Stimulated activated CD4-positive, alpha-beta T cell treated with anti-CD3 and anti-CD28 coated beads, Interleukin-12 subunit alpha, Interleukin-12 subunit beta, amount 100 ng/mL, for 48 hours (primary cell): ENCODE results near the gene TDRD1.

Experiments
- DNase-seq, 3 donors: peaks; one replicate each; pipeline ENCODE4 v3.0.0-alpha.2; 2020; ENCODE audit warnings: low read depth in 2 of 3, low spot score in 1 of 3

TDRD1 gene

DNA sequence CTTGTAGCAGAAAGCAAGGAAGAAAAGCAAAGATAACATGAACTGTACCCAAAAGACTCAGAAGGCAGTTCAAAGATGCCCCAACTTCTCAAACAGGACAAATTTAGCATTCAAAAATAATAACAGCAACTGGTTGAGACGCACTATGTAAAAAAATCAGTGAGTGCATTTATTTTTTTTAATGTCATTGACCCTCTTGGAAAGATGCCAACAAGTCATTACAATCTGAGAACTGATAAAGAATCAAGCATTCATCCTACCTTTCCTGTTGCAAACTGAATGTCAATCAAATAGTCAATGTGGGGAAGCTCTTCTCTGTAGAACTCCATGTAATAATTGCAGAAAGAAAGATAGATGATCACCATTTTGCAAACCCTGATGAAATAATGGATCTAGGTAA, 3.5 kb upstream of the TDRD1 start:
- no peak for DNase-seq

- no peak for DNase-seq
Measured at GRCh38 chr10:114176511-114176910, 2.6 kb upstream of the TDRD1 start.

DNA sequence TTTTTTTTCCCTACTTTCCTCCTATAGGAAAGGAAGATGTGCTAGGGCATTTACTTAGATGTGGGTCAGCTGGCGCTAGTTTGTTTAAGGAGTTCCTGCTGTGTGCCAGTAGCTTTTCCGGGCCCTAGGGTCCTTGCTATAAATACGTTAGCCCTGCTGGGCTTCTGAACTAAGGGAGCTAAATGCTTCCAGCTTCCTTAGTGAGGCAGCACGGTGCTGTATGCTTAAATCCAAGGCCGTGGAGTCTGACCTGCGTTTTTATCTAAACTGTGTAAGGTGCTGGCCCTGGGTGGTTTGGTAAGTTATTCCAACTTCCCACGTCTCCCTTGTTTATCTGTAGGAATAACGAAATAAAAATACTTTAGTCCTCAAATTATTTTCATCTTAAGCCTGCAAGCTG, 594 bp downstream of the TDRD1 start:
- no peak for DNase-seq

DNA sequence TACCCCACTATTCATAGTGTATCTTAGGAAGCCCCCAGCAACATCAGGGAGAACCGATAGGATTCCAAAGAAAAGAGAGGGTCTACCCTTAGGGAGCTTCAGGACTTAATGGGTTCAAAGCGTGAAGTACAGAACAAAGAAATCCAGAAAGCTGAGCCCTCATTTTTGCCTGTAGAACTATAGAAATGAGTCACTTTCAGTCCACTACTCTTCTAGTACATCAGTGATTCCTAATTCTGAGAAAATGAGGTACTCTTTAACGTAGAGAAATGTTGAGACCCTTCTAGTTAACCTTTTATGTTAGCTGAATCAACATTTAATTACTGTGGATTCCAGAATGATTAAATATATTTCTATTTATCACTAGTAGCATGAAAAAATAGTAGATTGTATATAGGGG, 1.8 kb downstream of the TDRD1 start:
- DNase-seq, result no peak

- no peak for DNase-seq
Measured at GRCh38 chr10:114181971-114182370, 2.8 kb downstream of the TDRD1 start.

DNA sequence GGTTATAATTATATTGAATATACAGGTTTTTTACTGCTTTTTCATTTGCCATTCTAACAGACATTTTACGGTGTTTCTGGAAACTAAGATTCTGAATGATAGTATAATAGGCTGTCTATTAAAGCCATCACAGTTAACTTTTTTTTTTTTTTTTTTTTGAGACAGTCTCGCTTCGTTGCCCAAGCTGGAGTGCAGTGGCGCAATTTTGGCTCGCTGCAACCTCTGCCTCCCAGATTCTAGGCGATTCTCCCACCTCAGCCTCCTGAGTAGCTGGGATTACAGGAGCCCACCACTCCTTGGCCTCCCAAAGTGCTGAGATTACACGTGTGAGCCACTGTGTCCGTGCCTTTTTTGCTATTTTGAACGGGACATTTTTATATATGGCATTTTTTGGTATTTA, 4.4 kb downstream of the TDRD1 start:
- no peak for DNase-seq

DNA sequence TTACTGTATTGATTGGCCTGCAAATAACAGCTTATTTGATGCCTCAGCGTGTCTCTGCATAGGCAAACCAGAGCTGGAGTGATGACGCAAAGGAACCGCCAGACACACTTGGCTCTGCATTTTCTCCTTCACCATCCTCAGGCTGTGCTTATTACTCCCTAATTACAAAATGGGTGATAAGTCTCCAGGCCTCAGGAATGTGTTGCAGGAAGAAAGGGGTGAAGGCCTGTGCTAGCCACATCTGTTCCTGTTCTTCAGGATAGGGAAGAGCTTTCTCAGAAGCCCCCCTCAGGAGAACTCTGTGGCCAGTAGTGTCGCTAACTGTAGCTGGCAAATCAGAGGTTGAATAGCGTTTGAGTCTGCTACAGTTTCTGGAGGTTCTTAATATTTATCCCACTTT, 5.1 kb downstream of the TDRD1 start:
- no peak for DNase-seq

DNA sequence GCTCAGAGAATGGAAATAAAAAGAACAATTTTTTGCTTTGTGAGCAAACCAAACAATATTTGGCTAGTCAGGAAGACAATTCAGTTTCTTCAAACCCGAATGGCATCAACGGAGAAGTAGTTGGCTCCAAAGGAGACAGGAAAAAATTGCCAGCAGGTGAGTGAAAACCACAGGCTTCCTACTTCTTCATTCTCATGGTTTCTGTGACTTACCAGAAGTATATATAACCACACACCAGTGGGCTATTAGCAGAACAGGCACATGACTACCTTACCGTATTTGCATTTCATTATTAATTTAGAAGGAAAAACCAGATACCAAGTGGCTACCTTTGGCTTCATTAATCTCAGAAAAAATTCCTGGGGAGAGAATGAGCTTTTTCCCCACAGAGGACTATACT, 8.8 kb downstream of the TDRD1 start:
- DNase-seq, result no peak

GRCh38 chr10:114188900-114189299, 9.7 kb downstream of the TDRD1 start:
- no peak for DNase-seq

DNA sequence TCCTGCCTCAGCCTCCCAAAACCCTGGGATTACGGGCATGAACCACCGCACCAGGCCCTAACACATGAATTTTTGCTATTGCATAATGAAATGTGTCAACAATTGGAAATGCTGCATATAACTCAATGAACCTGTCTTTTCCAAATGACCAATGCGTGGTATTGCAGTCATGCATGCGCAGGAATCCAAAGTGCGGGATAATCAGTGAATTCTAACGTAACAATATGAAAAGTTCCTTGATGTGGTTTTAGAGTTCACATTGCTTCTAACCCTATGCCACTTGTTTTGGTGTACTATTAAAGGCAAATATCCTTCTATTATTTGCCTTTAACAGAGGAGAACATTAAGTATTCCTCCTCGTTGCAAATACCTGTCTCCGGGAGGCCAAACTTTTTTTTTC, 10.5 kb downstream of the TDRD1 start:
- no peak for DNase-seq

- no peak for DNase-seq
Measured at GRCh38 chr10:114195079-114195478, 15.9 kb downstream of the TDRD1 start.

DNA sequence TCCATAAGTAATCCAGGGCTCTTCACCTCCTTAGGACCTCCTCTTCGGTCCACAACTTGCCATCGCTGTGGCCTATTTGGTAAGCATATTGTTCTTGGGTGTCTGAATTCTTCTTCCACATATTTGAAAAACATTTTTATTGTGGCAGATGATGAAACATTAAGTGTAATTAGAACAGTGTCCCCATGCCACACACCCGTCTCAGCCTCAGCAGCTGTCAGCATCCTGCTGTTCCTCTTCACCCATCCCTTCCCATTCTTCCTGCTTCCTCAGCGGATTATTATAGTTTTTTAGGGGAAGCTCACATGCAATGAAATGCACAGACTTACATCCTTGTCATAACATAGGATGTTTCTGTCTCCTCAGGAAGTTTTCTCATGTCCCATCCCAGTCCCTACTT, 20.1 kb downstream of the TDRD1 start:
- DNase-seq, result no peak

- DNase-seq, result no peak
Measured at GRCh38 chr10:114202812-114203211, 23.7 kb downstream of the TDRD1 start.

GRCh38 chr10:114206902-114207301, 27.7 kb downstream of the TDRD1 start:
- DNase-seq, result no peak

DNA sequence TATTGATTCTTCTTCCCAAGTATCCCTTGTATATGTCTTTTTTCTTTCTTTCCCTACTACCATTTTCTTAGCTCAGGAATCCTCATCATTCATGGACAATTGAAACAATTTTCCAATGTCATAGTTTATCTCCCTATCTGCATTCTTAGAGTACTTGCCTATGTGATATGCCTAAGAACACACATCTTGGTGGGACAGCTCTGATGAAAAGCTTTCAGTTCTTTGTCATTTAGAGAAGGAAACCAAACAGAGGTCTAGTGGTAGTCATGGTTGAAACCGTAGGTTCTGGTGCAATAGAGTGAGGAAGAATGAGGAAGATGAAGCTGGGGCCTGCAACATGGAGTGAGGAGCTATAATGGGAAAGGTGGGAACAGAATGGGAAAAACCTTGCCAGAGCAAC, 28.2 kb downstream of the TDRD1 start:
- DNase-seq, result no peak

GRCh38 chr10:114208351-114208750, 29.2 kb downstream of the TDRD1 start:
- no peak for DNase-seq

DNA sequence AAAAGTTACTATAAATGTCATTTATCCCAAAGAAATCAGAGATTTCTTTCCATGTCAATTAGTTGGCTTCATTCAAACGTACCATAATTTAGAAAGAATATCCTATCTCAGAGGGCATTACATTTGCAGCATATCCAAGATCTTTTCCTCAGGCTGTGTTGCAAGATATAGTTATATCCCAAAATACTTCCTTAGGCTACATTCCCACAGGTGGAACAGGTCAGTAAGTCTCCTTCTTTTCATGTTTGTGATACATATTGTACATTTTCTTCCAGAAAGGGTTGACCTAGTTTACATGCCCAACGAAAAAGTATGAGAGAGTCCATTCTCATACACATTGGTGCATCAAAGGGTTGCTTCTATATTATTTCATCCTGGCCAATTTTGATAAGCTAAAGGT, 33.0 kb downstream of the TDRD1 start:
- DNase-seq, result no peak

- DNase-seq, result no peak
Measured at GRCh38 chr10:114215033-114215432, 35.9 kb downstream of the TDRD1 start.

DNA sequence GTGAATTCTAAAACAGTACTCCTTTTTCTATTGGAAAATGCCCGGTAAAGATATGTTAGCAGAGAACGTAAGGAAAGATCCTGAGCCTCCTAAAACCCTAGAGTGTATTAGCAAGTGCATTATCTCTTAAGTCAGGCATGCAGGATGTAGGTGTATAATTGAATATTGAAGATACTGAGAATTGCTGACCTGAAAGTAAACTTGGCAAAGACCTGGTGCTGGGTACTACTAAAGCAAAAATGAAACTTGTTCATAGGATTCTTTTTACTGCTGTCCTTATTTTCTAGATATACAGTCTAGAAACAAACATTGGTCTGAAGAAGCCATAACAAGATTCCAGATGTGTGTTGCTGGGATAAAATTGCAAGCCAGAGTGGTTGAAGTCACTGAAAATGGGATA, 41.1 kb downstream of the TDRD1 start:
- DNase-seq, result no peak

DNA sequence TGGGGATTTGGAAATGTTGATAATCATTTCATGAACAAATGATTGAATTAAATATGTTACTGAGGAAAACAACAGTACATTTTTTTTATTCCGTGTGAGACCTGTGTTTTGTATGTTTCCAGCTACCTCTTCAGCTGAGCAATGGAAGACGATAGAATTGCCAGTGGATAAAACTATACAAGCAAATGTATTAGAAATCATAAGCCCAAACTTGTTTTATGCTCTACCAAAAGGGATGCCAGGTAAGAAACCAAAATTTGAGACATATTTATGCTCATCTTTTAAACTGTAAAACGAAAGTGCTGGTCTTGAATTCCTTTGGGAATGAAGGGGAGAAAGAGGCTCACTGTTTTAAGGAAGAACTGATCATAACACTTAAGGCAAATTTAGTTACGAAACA, 42.1 kb downstream of the TDRD1 start:
- no peak for DNase-seq

GRCh38 chr10:114223066-114223465, 43.9 kb downstream of the TDRD1 start:
- DNase-seq, result no peak

GRCh38 chr10:114228156-114228555, 49.0 kb downstream of the TDRD1 start:
- DNase-seq, result no peak

DNA sequence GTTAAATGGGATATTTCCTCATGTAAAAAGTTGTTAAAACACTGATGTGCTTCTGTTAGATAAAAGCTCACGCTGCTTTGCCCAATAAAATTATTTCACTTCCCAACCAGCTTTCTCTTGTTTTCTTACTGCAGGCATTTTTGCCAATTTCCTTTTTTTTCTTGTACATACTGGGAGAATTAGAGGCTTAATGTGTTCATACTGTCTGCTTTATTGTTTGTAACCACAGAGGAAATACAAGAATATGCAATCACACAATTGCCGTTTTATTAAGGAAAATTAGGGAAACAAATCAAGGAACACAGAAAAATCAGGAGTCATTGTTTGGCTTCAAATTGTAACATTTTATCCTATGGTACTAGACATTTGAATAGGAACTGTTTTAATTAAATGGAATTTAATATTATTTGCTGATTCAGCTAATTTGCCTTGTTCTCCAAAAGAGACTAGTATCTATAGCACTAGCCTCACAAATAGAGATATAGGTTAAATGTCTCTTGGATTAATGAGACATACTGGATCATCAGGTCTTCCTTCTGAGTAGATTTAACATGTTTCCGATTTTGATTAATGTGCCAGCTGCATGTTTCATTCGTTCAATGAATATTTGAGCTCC, 53.5 kb downstream of the TDRD1 start:
- DNase-seq, result no peak

DNA sequence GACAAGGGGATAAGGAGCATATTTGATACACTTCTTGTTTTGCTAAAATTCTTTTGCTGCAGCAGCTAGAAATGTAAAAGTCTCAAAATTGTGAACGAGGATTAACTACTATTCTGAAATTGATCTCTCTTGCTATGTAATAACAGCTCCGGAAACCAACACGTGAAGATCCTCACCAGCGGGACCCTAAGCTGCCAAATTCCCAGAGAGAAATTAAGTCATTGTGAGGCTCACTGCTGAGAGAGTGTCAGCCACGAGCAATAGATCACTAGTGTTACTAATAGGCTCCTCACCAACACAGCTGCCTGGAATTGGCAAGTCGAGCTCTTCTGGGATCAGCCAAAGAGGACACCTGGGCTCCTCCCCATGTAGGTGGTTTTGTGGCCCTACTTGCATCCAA, 54.3 kb downstream of the TDRD1 start:
- DNase-seq, result no peak
